GM19043 (cell line): ENCODE data around the gene KCTD16.

Experiments used
- ATAC-seq: cut with Tn5 transposase; IDR thresholded peaks from one replicate; pipeline ENCODE4 v1.9.1; 2021; ENCODE audit warnings: low read depth; ENCODE audit not compliant: unreplicated experiment

Gene KCTD16

GRCh38 chr5:144162686-144163085 is 8.0 kb upstream of the KCTD16 start:
- ATAC-seq, result no peak

- no peak for ATAC-seq
Observed at GRCh38 chr5:144166696-144167095, 4.0 kb upstream of the KCTD16 start.

GRCh38 chr5:144167998-144168397 is 2.7 kb upstream of the KCTD16 start:
- no peak for ATAC-seq

GRCh38 chr5:144169904-144170275 is 783 bp upstream of the KCTD16 start:
- ATAC-seq, result no peak

GRCh38 chr5:144173766-144174165 is 3.1 kb downstream of the KCTD16 start:
- ATAC-seq, result no peak

GRCh38 chr5:144177548-144177947 is 6.9 kb downstream of the KCTD16 start:
- ATAC-seq, result no peak

- no peak for ATAC-seq
Observed at GRCh38 chr5:144179226-144179625, 8.6 kb downstream of the KCTD16 start.

GRCh38 chr5:144183254-144183889 is 12.7 kb downstream of the KCTD16 start:
- ATAC-seq, result no peak

GRCh38 chr5:144187699-144188294 is 17.1 kb downstream of the KCTD16 start:
- peak; percentile 74 for ATAC-seq

- ATAC-seq, result peak; percentile 34
Observed at GRCh38 chr5:144189800-144190429, 19.2 kb downstream of the KCTD16 start.

GRCh38 chr5:144191531-144191930 is 20.9 kb downstream of the KCTD16 start:
- no peak for ATAC-seq

GRCh38 chr5:144191998-144192397 is 21.3 kb downstream of the KCTD16 start:
- peak; percentile 85 for ATAC-seq

GRCh38 chr5:144192661-144193060 is 22.0 kb downstream of the KCTD16 start:
- ATAC-seq, result no peak

GRCh38 chr5:144194144-144194543 is 23.5 kb downstream of the KCTD16 start:
- no peak for ATAC-seq

- ATAC-seq, result no peak
Observed at GRCh38 chr5:144195448-144195847, 24.8 kb downstream of the KCTD16 start.

GRCh38 chr5:144196612-144197011 is 25.9 kb downstream of the KCTD16 start:
- ATAC-seq, result no peak

GRCh38 chr5:144198386-144198785 is 27.7 kb downstream of the KCTD16 start:
- no peak for ATAC-seq

- ATAC-seq, result no peak
Observed at GRCh38 chr5:144201588-144201987, 30.9 kb downstream of the KCTD16 start.

GRCh38 chr5:144202072-144202471 is 31.4 kb downstream of the KCTD16 start:
- ATAC-seq, result no peak

GRCh38 chr5:144202726-144203125 is 32.1 kb downstream of the KCTD16 start:
- ATAC-seq, result no peak

GRCh38 chr5:144203750-144204596 is 33.3 kb downstream of the KCTD16 start:
- ATAC-seq, result peak; percentile 81
